ENCODE data around the gene AP1AR.

- TF ChIP-seq, protein P1, sequence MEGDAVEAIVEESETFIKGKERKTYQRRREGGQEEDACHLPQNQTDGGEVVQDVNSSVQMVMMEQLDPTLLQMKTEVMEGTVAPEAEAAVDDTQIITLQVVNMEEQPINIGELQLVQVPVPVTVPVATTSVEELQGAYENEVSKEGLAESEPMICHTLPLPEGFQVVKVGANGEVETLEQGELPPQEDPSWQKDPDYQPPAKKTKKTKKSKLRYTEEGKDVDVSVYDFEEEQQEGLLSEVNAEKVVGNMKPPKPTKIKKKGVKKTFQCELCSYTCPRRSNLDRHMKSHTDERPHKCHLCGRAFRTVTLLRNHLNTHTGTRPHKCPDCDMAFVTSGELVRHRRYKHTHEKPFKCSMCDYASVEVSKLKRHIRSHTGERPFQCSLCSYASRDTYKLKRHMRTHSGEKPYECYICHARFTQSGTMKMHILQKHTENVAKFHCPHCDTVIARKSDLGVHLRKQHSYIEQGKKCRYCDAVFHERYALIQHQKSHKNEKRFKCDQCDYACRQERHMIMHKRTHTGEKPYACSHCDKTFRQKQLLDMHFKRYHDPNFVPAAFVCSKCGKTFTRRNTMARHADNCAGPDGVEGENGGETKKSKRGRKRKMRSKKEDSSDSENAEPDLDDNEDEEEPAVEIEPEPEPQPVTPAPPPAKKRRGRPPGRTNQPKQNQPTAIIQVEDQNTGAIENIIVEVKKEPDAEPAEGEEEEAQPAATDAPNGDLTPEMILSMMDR (IDR thresholded peaks at IDR 0.05): no peak
- no peak for TF ChIP-seq POLR2A (IDR thresholded peaks at IDR 0.05; ENCODE audit: low read depth)
- TF ChIP-seq POLR2AphosphoS5 (IDR thresholded peaks at IDR 0.05): no peak
- no peak for TF ChIP-seq EP300 (IDR thresholded peaks at IDR 0.05)
These were observed 20.6 kb downstream of the AP1AR start for GRCh38 chr4:112252234-112252633.

Data from esophagus muscularis mucosa (tissue), 4 donors.